Common myeloid progenitor, CD34-positive (primary cell): ENCODE data around the gene TBPL1.

Experiments used
- CTCF ChIA-PET: fragments of 350-600 bp; sonication (Branson Sonifier 250); formaldehyde crosslinking; loops from one replicate; lab custom pipeline; 2021; ENCODE audit warnings: antibody characterized with exemption; lab: Charles Lee
- POLR2A ChIA-PET: fragments of 350-600 bp; sonication (Branson Sonifier 250); formaldehyde crosslinking; loops from one replicate; lab custom pipeline; 2021; ENCODE audit warnings: antibody characterized with exemption; lab: Charles Lee
- DNase-seq, 3 donors: peaks; one replicate each; pipeline versions ENCODE4 v3.0.0 to v3.0.0-alpha.2; 2013
- H3K27ac ChIP-seq, 2 experiments: 1 replicate in 1 of 2; 2 replicates in 1 of 2; pipeline ENCODE4 v1.7.0; 2013; ENCODE audit warnings: inconsistent platforms in 2 of 2, low read length in 2 of 2, mild to moderate bottlenecking in 2 of 2, low read depth in 1 of 2, moderate library complexity in 1 of 2; ENCODE audit not compliant: severe bottlenecking in 2 of 2, insufficient read depth in 1 of 2, poor library complexity in 1 of 2
- H3K27me3 ChIP-seq, 5 experiments: replicated peaks in 2 of 5; 1 replicate in 3 of 5; 2 replicates in 2 of 5; pipeline versions ENCODE4 v1.6.1 to v1.7.0; 2013; ENCODE audit warnings: low read length in 4 of 5, mild to moderate bottlenecking in 2 of 5, moderate library complexity in 2 of 5, inconsistent platforms in 1 of 5; ENCODE audit not compliant: insufficient read depth in 5 of 5, control insufficient read depth in 4 of 5
- H3K36me3 ChIP-seq, 4 experiments: 1 replicate in 2 of 4; 2 replicates in 2 of 4; pipeline versions ENCODE4 v1.6.1 to v1.7.0; 2013; ENCODE audit warnings: low read length in 3 of 4, control low read depth in 1 of 4, mild to moderate bottlenecking in 1 of 4; ENCODE audit not compliant: control insufficient read depth in 4 of 4, insufficient read depth in 4 of 4
- H3K4me1 ChIP-seq, 4 experiments: 1 replicate in 3 of 4; 2 replicates in 1 of 4; pipeline versions ENCODE4 v1.6.1 to v1.7.1; 2013; ENCODE audit warnings: low read length in 3 of 4, mild to moderate bottlenecking in 3 of 4, control low read depth in 1 of 4, inconsistent platforms in 1 of 4, moderate library complexity in 1 of 4; ENCODE audit not compliant: control insufficient read depth in 4 of 4, insufficient read depth in 4 of 4; ENCODE audit errors: control extremely low read depth in 1 of 4
- H3K4me3 ChIP-seq, 7 experiments: 1 replicate in 4 of 7; 2 replicates in 3 of 7; pipeline versions ENCODE4 v1.5.1 to v1.7.0; 2013; ENCODE audit warnings: mild to moderate bottlenecking in 7 of 7, low read length in 6 of 7, moderate library complexity in 6 of 7, inconsistent platforms in 2 of 7, low read depth in 2 of 7, control low read depth in 1 of 7; ENCODE audit not compliant: insufficient read depth in 4 of 7, control insufficient read depth in 1 of 7; ENCODE audit errors: extremely low read depth in 1 of 7
- H3K9me3 ChIP-seq, 5 experiments: 1 replicate in 4 of 5; 2 replicates in 1 of 5; pipeline versions ENCODE4 v1.6.1 to v1.7.1; 2013; ENCODE audit warnings: low read length in 4 of 5, mild to moderate bottlenecking in 2 of 5, inconsistent platforms in 1 of 5, low read depth in 1 of 5, moderate library complexity in 1 of 5; ENCODE audit not compliant: control insufficient read depth in 4 of 5, insufficient read depth in 2 of 5; ENCODE audit errors: control extremely low read depth in 1 of 5
- WGBS: methylation state at CpG from one replicate; pipeline ENCODE4 v1.1.5; 2013; ENCODE audit not compliant: insufficient coverage; 5-methylcytosine and 5-hydroxymethylcytosine counted together

TBPL1 gene

GRCh38 chr6:133990321-133990720, 37.3 kb downstream of the TBPL1 start:
- WGBS, result 100% methylated on average over 1 of the region's 1 CpG
- ChIA-PET POLR2A (no interaction called here), CTCF (interaction anchor here (0.7 to 3.0 kb wide), 7 partner anchors 8 to 1151 kb away, joined by 3 to 11 read pairs (median 6); no protein-coding TSS in a partner anchor)
- Histone ChIP-seq H3K36me3 (peaks cover 4 to 17% (median 12%) of the 10 kb centered on the region in 4 experiments), H3K4me1 (no peaks in the 10 kb centered on the region), H3K4me3 (no peak overlapping the region), H3K9me3 (no peaks in the 10 kb centered on the region), H3K27ac (no peak overlapping the region), H3K27me3 (peaks cover 0 to 24% (median 6%) of the 10 kb centered on the region in 5 experiments)
- no peak for DNase-seq

GRCh38 chr6:133991096-133991593, 38.1 kb downstream of the TBPL1 start:
- H3K27ac ChIP-seq, result no peak overlapping the region
- H3K27me3 ChIP-seq, result peaks cover 0 to 30% (median 11%) of the 10 kb centered on the region in 5 experiments
- no peaks in the 10 kb centered on the region for H3K4me1 ChIP-seq
- H3K36me3 ChIP-seq, result peaks cover 4 to 13% (median 8%) of the 10 kb centered on the region in 4 experiments
- peak in 1 of 3 donors; percentile 15 for DNase-seq
- 100% methylated on average over 2 of the region's 2 CpGs for WGBS
- H3K9me3 ChIP-seq, result no peaks in the 10 kb centered on the region
- CTCF ChIA-PET, result interaction anchor here (1.2 to 2.5 kb wide), 5 partner anchors 9 to 72 kb away, joined by 3 to 9 read pairs (median 6); no protein-coding TSS in a partner anchor
- H3K4me3 ChIP-seq, result no peak overlapping the region
- POLR2A ChIA-PET, result no interaction called here

GRCh38 chr6:133992992-133993680, 40.1 kb downstream of the TBPL1 start:
- Histone ChIP-seq H3K27me3 (peaks cover 0 to 32% (median 12%) of the 10 kb centered on the region in 5 experiments), H3K36me3 (peaks cover 0 to 4% (median 2%) of the 10 kb centered on the region in 4 experiments), H3K27ac (no peak overlapping the region), H3K9me3 (peaks cover 0 to 4% (median 0%) of the 10 kb centered on the region in 5 experiments), H3K4me3 (no peak overlapping the region), H3K4me1 (no peaks in the 10 kb centered on the region)
- ChIA-PET CTCF (interaction anchor here (0.7 to 1.6 kb wide), 4 partner anchors 9 to 110 kb away, joined by 3 to 5 read pairs (median 4); no protein-coding TSS in a partner anchor), POLR2A (no interaction called here)
- DNase-seq, result no peak
- 93% methylated on average over 6 of the region's 6 CpGs for WGBS

GRCh38 chr6:133995296-133995695, 42.3 kb downstream of the TBPL1 start:
- H3K4me1 ChIP-seq, result no peaks in the 10 kb centered on the region
- H3K27me3 ChIP-seq, result peaks cover 0 to 47% (median 19%) of the 10 kb centered on the region in 5 experiments
- CTCF ChIA-PET, result interaction anchor here (1.5 kb wide), 1 partner anchor 18 kb away, joined by 4 read pairs; no protein-coding TSS in a partner anchor
- H3K27ac ChIP-seq, result no peak overlapping the region
- WGBS, result 97% methylated on average over 3 of the region's 3 CpGs
- peaks cover 0 to 4% (median 0%) of the 10 kb centered on the region in 5 experiments for H3K9me3 ChIP-seq
- H3K4me3 ChIP-seq, result no peak overlapping the region
- POLR2A ChIA-PET, result no interaction called here
- no peaks in the 10 kb centered on the region for H3K36me3 ChIP-seq
- DNase-seq, result no peak

GRCh38 chr6:133995758-133996157, 42.7 kb downstream of the TBPL1 start:
- H3K36me3 ChIP-seq, result no peaks in the 10 kb centered on the region
- peaks cover 0 to 48% (median 19%) of the 10 kb centered on the region in 5 experiments for H3K27me3 ChIP-seq
- no peak overlapping the region for H3K27ac ChIP-seq
- CTCF ChIA-PET, result interaction anchor here (0.7 to 1.1 kb wide), 5 partner anchors 9 to 69 kb away, joined by 3 to 4 read pairs (median 3); no protein-coding TSS in a partner anchor
- H3K4me3 ChIP-seq, result no peak overlapping the region
- H3K4me1 ChIP-seq, result no peaks in the 10 kb centered on the region
- POLR2A ChIA-PET, result no interaction called here
- no peak for DNase-seq
- peaks cover 0 to 4% (median 0%) of the 10 kb centered on the region in 5 experiments for H3K9me3 ChIP-seq
- WGBS, result no CpG with 5 or more reads among the region's 3 CpGs

GRCh38 chr6:133997267-133997666, 44.2 kb downstream of the TBPL1 start:
- Histone ChIP-seq H3K4me3 (no peak overlapping the region), H3K27me3 (peaks cover 0 to 52% (median 19%) of the 10 kb centered on the region in 5 experiments), H3K4me1 (no peaks in the 10 kb centered on the region), H3K36me3 (no peaks in the 10 kb centered on the region), H3K27ac (no peak overlapping the region), H3K9me3 (peaks cover 0 to 4% (median 0%) of the 10 kb centered on the region in 5 experiments)
- 100% methylated on average over 3 of the region's 6 CpGs for WGBS
- no peak for DNase-seq
- POLR2A ChIA-PET, result no interaction called here
- CTCF ChIA-PET, result interaction anchor here (0.9 to 1.6 kb wide), 3 partner anchors 15 to 21 kb away, joined by 3 to 4 read pairs (median 3); no protein-coding TSS in a partner anchor
